Measurements from ENCODE around the gene DLGAP4. TPM values are rescaled to one million over a fixed set of nuclear protein-coding genes. Genes with fewer than 3 reads are reported as not detected.

The DLGAP4 gene
- total and polyA plus RNA-seq, 9 donors, result 13.0 to 63.9 (median 52.2) TPM

- H3K27me3 ChIP-seq (ENCODE audit: control insufficient read depth, insufficient read depth, low read length), result peaks cover 24% of the 10 kb centered on the region
- no peak overlapping the region for H3K4me3 ChIP-seq (ENCODE audit: low read length)
- 77% methylated on average over 8 of the region's 11 CpGs for WGBS (ENCODE audit: insufficient coverage)
- H3K27ac ChIP-seq (ENCODE audit: low read length), result no peak overlapping the region
- DNase-seq, result no peak
- no peaks in the 10 kb centered on the region for H3K36me3 ChIP-seq (ENCODE audit: control insufficient read depth, insufficient read depth, low read length)
- no peaks in the 10 kb centered on the region for H3K9me3 ChIP-seq (replicated peaks; ENCODE audit: control insufficient read depth, low read depth, low read length)
- no peaks in the 10 kb centered on the region for H3K4me1 ChIP-seq (ENCODE audit: control insufficient read depth, insufficient read depth, low read length)
These were observed 7.3 kb upstream of the DLGAP4 start for GRCh38 chr20:36298795-36299339.

GRCh38 chr20:36299459-36299858, 6.7 kb upstream of the DLGAP4 start:
- Histone ChIP-seq H3K27ac (ENCODE audit: low read length) (no peak overlapping the region), H3K4me1 (ENCODE audit: control insufficient read depth, insufficient read depth, low read length) (no peaks in the 10 kb centered on the region), H3K4me3 (ENCODE audit: low read length) (no peak overlapping the region), H3K9me3 (replicated peaks; ENCODE audit: control insufficient read depth, low read depth, low read length) (no peaks in the 10 kb centered on the region), H3K27me3 (ENCODE audit: control insufficient read depth, insufficient read depth, low read length) (peaks cover 27% of the 10 kb centered on the region), H3K36me3 (ENCODE audit: control insufficient read depth, insufficient read depth, low read length) (no peaks in the 10 kb centered on the region)
- 80% methylated on average over 2 of the region's 4 CpGs for WGBS (ENCODE audit: insufficient coverage)
- DNase-seq, result no peak

GRCh38 chr20:36301359-36302119, 4.6 kb upstream of the DLGAP4 start:
- Histone ChIP-seq H3K36me3 (ENCODE audit: control insufficient read depth, insufficient read depth, low read length) (no peaks in the 10 kb centered on the region), H3K27ac (ENCODE audit: low read length) (no peak overlapping the region), H3K9me3 (replicated peaks; ENCODE audit: control insufficient read depth, low read depth, low read length) (no peaks in the 10 kb centered on the region), H3K4me1 (ENCODE audit: control insufficient read depth, insufficient read depth, low read length) (peaks cover 5% of the 10 kb centered on the region), H3K4me3 (ENCODE audit: low read length) (no peak overlapping the region), H3K27me3 (ENCODE audit: control insufficient read depth, insufficient read depth, low read length) (peaks cover 44% of the 10 kb centered on the region)
- no peak for DNase-seq
- 73% methylated on average over 7 of the region's 7 CpGs for WGBS (ENCODE audit: insufficient coverage)

- Histone ChIP-seq H3K27ac (ENCODE audit: low read length) (no peak overlapping the region), H3K4me3 (ENCODE audit: low read length) (no peak overlapping the region), H3K36me3 (ENCODE audit: control insufficient read depth, insufficient read depth, low read length) (no peaks in the 10 kb centered on the region), H3K9me3 (replicated peaks; ENCODE audit: control insufficient read depth, low read depth, low read length) (no peaks in the 10 kb centered on the region), H3K27me3 (ENCODE audit: control insufficient read depth, insufficient read depth, low read length) (peaks cover 60% of the 10 kb centered on the region), H3K4me1 (ENCODE audit: control insufficient read depth, insufficient read depth, low read length) (peaks cover 11% of the 10 kb centered on the region)
- no peak for DNase-seq
- 22% methylated on average over 14 of the region's 14 CpGs for WGBS (ENCODE audit: insufficient coverage)
These were observed 3.0 kb upstream of the DLGAP4 start for GRCh38 chr20:36303020-36303595.

GRCh38 chr20:36303831-36304230, 2.3 kb upstream of the DLGAP4 start:
- no peaks in the 10 kb centered on the region for H3K36me3 ChIP-seq (ENCODE audit: control insufficient read depth, insufficient read depth, low read length)
- peaks cover 11% of the 10 kb centered on the region for H3K4me1 ChIP-seq (ENCODE audit: control insufficient read depth, insufficient read depth, low read length)
- WGBS (ENCODE audit: insufficient coverage), result 29% methylated on average over 1 of the region's 1 CpG
- H3K4me3 ChIP-seq (ENCODE audit: low read length), result no peak overlapping the region
- no peaks in the 10 kb centered on the region for H3K9me3 ChIP-seq (replicated peaks; ENCODE audit: control insufficient read depth, low read depth, low read length)
- H3K27ac ChIP-seq (ENCODE audit: low read length), result no peak overlapping the region
- H3K27me3 ChIP-seq (ENCODE audit: control insufficient read depth, insufficient read depth, low read length), result peaks cover 63% of the 10 kb centered on the region
- no peak for DNase-seq

- no peaks in the 10 kb centered on the region for H3K9me3 ChIP-seq (replicated peaks; ENCODE audit: control insufficient read depth, low read depth, low read length)
- H3K36me3 ChIP-seq (ENCODE audit: control insufficient read depth, insufficient read depth, low read length), result no peaks in the 10 kb centered on the region
- H3K27me3 ChIP-seq (ENCODE audit: control insufficient read depth, insufficient read depth, low read length), result peaks cover 66% of the 10 kb centered on the region
- H3K4me3 ChIP-seq (ENCODE audit: low read length), result no peak overlapping the region
- peaks cover 11% of the 10 kb centered on the region for H3K4me1 ChIP-seq (ENCODE audit: control insufficient read depth, insufficient read depth, low read length)
- WGBS (ENCODE audit: insufficient coverage), result 25% methylated on average over 8 of the region's 10 CpGs
- H3K27ac ChIP-seq (ENCODE audit: low read length), result no peak overlapping the region
- DNase-seq, result no peak
These were observed 1.2 kb upstream of the DLGAP4 start for GRCh38 chr20:36304786-36305495.

- H3K4me3 ChIP-seq (ENCODE audit: low read length), result peak overlapping the region; percentile 3
These were observed 643 bp downstream of the DLGAP4 start for GRCh38 chr20:36306553-36307411.

GRCh38 chr20:36307412-36308325, 1.5 kb downstream of the DLGAP4 start:
- Histone ChIP-seq H3K9me3 (replicated peaks; ENCODE audit: control insufficient read depth, low read depth, low read length) (no peaks in the 10 kb centered on the region), H3K4me3 (ENCODE audit: low read length) (no peak overlapping the region), H3K36me3 (ENCODE audit: control insufficient read depth, insufficient read depth, low read length) (no peaks in the 10 kb centered on the region), H3K27me3 (ENCODE audit: control insufficient read depth, insufficient read depth, low read length) (peaks cover 86% of the 10 kb centered on the region), H3K4me1 (ENCODE audit: control insufficient read depth, insufficient read depth, low read length) (peaks cover 11% of the 10 kb centered on the region), H3K27ac (ENCODE audit: low read length) (no peak overlapping the region)
- WGBS (ENCODE audit: insufficient coverage), result 22% methylated on average over 14 of the region's 21 CpGs
- no peak for DNase-seq

More at GRCh38 chr20:36306553-36307411, 643 bp downstream of the DLGAP4 start:
- H3K27ac ChIP-seq (ENCODE audit: low read length), result no peak overlapping the region
- under 1% methylated on average over 59 of the region's 70 CpGs for WGBS (ENCODE audit: insufficient coverage)
- no peaks in the 10 kb centered on the region for H3K9me3 ChIP-seq (replicated peaks; ENCODE audit: control insufficient read depth, low read depth, low read length)
- H3K36me3 ChIP-seq (ENCODE audit: control insufficient read depth, insufficient read depth, low read length), result no peaks in the 10 kb centered on the region
- DNase-seq, result no peak
- peaks cover 81% of the 10 kb centered on the region for H3K27me3 ChIP-seq (ENCODE audit: control insufficient read depth, insufficient read depth, low read length)
- H3K4me1 ChIP-seq (ENCODE audit: control insufficient read depth, insufficient read depth, low read length), result peaks cover 11% of the 10 kb centered on the region

GRCh38 chr20:36308353-36308752, 2.2 kb downstream of the DLGAP4 start:
- Histone ChIP-seq H3K4me3 (ENCODE audit: low read length) (no peak overlapping the region), H3K4me1 (ENCODE audit: control insufficient read depth, insufficient read depth, low read length) (peaks cover 11% of the 10 kb centered on the region), H3K27me3 (ENCODE audit: control insufficient read depth, insufficient read depth, low read length) (peaks cover 86% of the 10 kb centered on the region), H3K27ac (ENCODE audit: low read length) (no peak overlapping the region), H3K9me3 (replicated peaks; ENCODE audit: control insufficient read depth, low read depth, low read length) (no peaks in the 10 kb centered on the region), H3K36me3 (ENCODE audit: control insufficient read depth, insufficient read depth, low read length) (no peaks in the 10 kb centered on the region)
- WGBS (ENCODE audit: insufficient coverage), result 84% methylated on average over 6 of the region's 12 CpGs
- DNase-seq, result no peak

Data from muscle of leg (tissue), 11 donors.